Neutrophil (primary cell): ENCODE measurements around the gene CCL4.
"Not testable (repeated sequence)": the region's sequence is repeated elsewhere in the genome, so short reads cannot be mapped to it uniquely, and the experiment has no call there.

Source experiments
- H3K27ac ChIP-seq: fragments of 200-600 bp; sonication (generic); 2 replicates; pipeline ENCODE4 v1.5.1; 2016; ENCODE audit warnings: mild to moderate bottlenecking, moderate library complexity
- H3K27me3 ChIP-seq: fragments of 200-600 bp; sonication (generic); 2 replicates; pipeline ENCODE4 v1.6.0; 2016; ENCODE audit warnings: mild to moderate bottlenecking
- H3K36me3 ChIP-seq: fragments of 200-600 bp; sonication (generic); 2 replicates; pipeline ENCODE4 v1.5.1; 2017
- H3K4me1 ChIP-seq, 2 experiments: fragments of 200-600 bp in 1 of 2; sonication (generic) in 1 of 2; 1 replicate in 1 of 2; 2 replicates in 1 of 2; pipeline versions ENCODE4 v1.5.1 to v1.6.1; 2013 to 2016; ENCODE audit warnings: low read depth in 1 of 2, low read length in 1 of 2, mild to moderate bottlenecking in 1 of 2, moderate library complexity in 1 of 2; ENCODE audit not compliant: control insufficient read depth in 1 of 2, insufficient read depth in 1 of 2
- H3K4me3 ChIP-seq, 2 experiments: fragments of 200-600 bp in 1 of 2; sonication (generic) in 1 of 2; 1 replicate in 1 of 2; 2 replicates in 1 of 2; pipeline ENCODE4 v1.5.1; 2013 to 2016; ENCODE audit warnings: low read depth in 1 of 2, low read length in 1 of 2, mild to moderate bottlenecking in 1 of 2, moderate library complexity in 1 of 2
- H3K9me3 ChIP-seq: fragments of 200-600 bp; sonication (generic); 2 replicates; pipeline ENCODE4 v1.5.1; 2016
- CTCF ChIP-seq: fragments of 200-600 bp; sonication (generic); IDR thresholded peaks from 2 replicates; pipeline ENCODE4 v1.5.1; 2016; ENCODE audit warnings: antibody characterized with exemption

Gene CCL4

GRCh38 chr17:36103401-36103975 lies at the start of gene CCL4:
TSS of gene CCL4 (plus strand) at chr17:36103827. CDS start at chr17:36103906, 79 bp downstream.
- peak within 1 kb of the TSS; percentile 85 for H3K27ac ChIP-seq
- not testable (repeated sequence) for H3K9me3 ChIP-seq, H3K27me3 ChIP-seq, H3K36me3 ChIP-seq
- H3K4me3 ChIP-seq: peak within 1 kb of the TSS in 1 of 2 experiments; percentile 39
- H3K4me1 ChIP-seq: peaks cover 59 to 62% of the 10 kb centered on the region in 2 experiments
- TF ChIP-seq CTCF: peak; percentile 45

- Histone ChIP-seq H3K36me3 (no peaks in the 10 kb centered on the region), H3K4me1 (peaks cover 15 to 17% of the 10 kb centered on the region in 2 experiments), H3K27me3 (no peaks in the 10 kb centered on the region), H3K9me3 (no peaks in the 10 kb centered on the region), H3K4me3 (no peak overlapping the region), H3K27ac (no peak overlapping the region)
- TF ChIP-seq CTCF: no peak
These were observed 48.5 kb upstream of the CCL4 start for GRCh38 chr17:36055171-36055570.

GRCh38 chr17:36055921-36056520 lies 47.6 kb upstream of the CCL4 start:
- no peaks in the 10 kb centered on the region for H3K36me3 ChIP-seq
- no peak for TF ChIP-seq CTCF
- no peak overlapping the region for H3K27ac ChIP-seq
- H3K4me1 ChIP-seq: peaks cover 15 to 18% of the 10 kb centered on the region in 2 experiments
- no peak overlapping the region for H3K4me3 ChIP-seq
- no peaks in the 10 kb centered on the region for H3K27me3 ChIP-seq
- no peaks in the 10 kb centered on the region for H3K9me3 ChIP-seq

GRCh38 chr17:36057911-36058310 lies 45.7 kb upstream of the CCL4 start:
- no peaks in the 10 kb centered on the region for H3K9me3 ChIP-seq
- H3K27ac ChIP-seq: no peak overlapping the region
- peaks cover 15 to 18% of the 10 kb centered on the region in 2 experiments for H3K4me1 ChIP-seq
- H3K4me3 ChIP-seq: no peak overlapping the region
- TF ChIP-seq CTCF: no peak
- H3K36me3 ChIP-seq: no peaks in the 10 kb centered on the region
- H3K27me3 ChIP-seq: no peaks in the 10 kb centered on the region

DNA sequence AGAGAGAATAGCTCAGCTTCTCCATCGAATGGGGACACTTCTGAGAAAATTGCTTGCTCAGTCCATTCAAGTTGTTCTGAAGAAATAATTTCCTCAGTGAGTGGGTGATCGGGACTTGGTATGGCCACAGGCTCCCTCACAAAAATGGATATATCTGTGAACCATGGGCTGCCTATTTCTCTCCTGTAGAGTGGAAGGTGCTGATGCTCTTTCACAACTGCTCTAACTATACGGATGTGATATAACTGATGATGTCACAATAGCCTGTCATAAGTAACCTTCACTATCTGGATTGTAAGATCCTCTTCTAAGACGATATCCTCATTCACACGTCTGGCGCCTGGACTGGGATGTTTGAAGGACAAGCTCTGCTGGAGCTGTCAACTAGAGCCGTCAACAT lies 44.2 kb upstream of the CCL4 start:
- Histone ChIP-seq H3K4me1 (peaks cover 15 to 18% of the 10 kb centered on the region in 2 experiments), H3K9me3 (no peaks in the 10 kb centered on the region), H3K27me3 (no peaks in the 10 kb centered on the region), H3K4me3 (no peak overlapping the region), H3K36me3 (no peaks in the 10 kb centered on the region), H3K27ac (no peak overlapping the region)
- no peak for TF ChIP-seq CTCF
